BLaER1 (cell line): ENCODE results near the gene UBASH3A.

Experiments
- H3K27ac ChIP-seq: shearing (Covaris generic); formaldehyde crosslinking; 2 replicates; pipeline ENCODE4 v1.8.1; 2022
- H3K27me3 ChIP-seq: shearing (Covaris generic); formaldehyde crosslinking; 2 replicates; pipeline ENCODE4 v1.8.1; 2022
- H3K36me3 ChIP-seq: shearing (Covaris generic); formaldehyde crosslinking; 2 replicates; pipeline ENCODE4 v1.8.1; 2022
- H3K4me1 ChIP-seq: shearing (Covaris generic); formaldehyde crosslinking; 2 replicates; pipeline ENCODE4 v1.8.1; 2022
- H3K4me2 ChIP-seq: shearing (Covaris generic); formaldehyde crosslinking; 2 replicates; pipeline ENCODE4 v1.8.1; 2022
- H3K4me3 ChIP-seq: shearing (Covaris generic); formaldehyde crosslinking; 2 replicates; pipeline ENCODE4 v1.8.1; 2022
- H3K9ac ChIP-seq: shearing (Covaris generic); formaldehyde crosslinking; 2 replicates; pipeline ENCODE4 v1.8.1; 2022
- H3K9me3 ChIP-seq: shearing (Covaris generic); formaldehyde crosslinking; 2 replicates; pipeline ENCODE4 v1.8.1; 2022
- H4K20me1 ChIP-seq: shearing (Covaris generic); formaldehyde crosslinking; 2 replicates; pipeline ENCODE4 v1.8.1; 2022
- Cebpa-rat ChIP-seq: shearing (Covaris generic); IDR thresholded peaks from 2 replicates; pipeline ENCODE4 v1.8.1; 2022

Gene UBASH3A

GRCh38 chr21:42403611-42404231 lies at the start of gene UBASH3A:
Gene UBASH3A (plus strand): TSS chr21:42403902. CDS start chr21:42403946, 44 bp downstream.
- Histone ChIP-seq H3K27me3 (no peaks in the 10 kb centered on the region), H3K9me3 (peaks cover 15% of the 10 kb centered on the region), H3K36me3 (no peaks in the 10 kb centered on the region), H3K4me3 (no peak within 1 kb of the TSS), H3K9ac (no peak within 1 kb of the TSS), H3K27ac (no peak within 1 kb of the TSS), H3K4me2 (peak within 1 kb of the TSS; percentile 76), H3K4me1 (peaks cover 58% of the 10 kb centered on the region), H4K20me1 (no peaks in the 10 kb centered on the region)
- TF ChIP-seq Cebpa-rat = no peak

GRCh38 chr21:42356046-42356445 lies 47.7 kb upstream of the UBASH3A start:
- H3K27ac ChIP-seq = no peak overlapping the region
- H3K9ac ChIP-seq = no peak overlapping the region
- H3K4me3 ChIP-seq = no peak overlapping the region
- peaks cover 12% of the 10 kb centered on the region for H3K4me1 ChIP-seq
- no peaks in the 10 kb centered on the region for H4K20me1 ChIP-seq
- TF ChIP-seq Cebpa-rat = no peak
- no peaks in the 10 kb centered on the region for H3K36me3 ChIP-seq
- H3K27me3 ChIP-seq = no peaks in the 10 kb centered on the region
- no peak overlapping the region for H3K4me2 ChIP-seq
- peaks cover 42% of the 10 kb centered on the region for H3K9me3 ChIP-seq

GRCh38 chr21:42356650-42357049 lies 47.1 kb upstream of the UBASH3A start:
- no peak overlapping the region for H3K4me2 ChIP-seq
- TF ChIP-seq Cebpa-rat = no peak
- no peaks in the 10 kb centered on the region for H4K20me1 ChIP-seq
- H3K4me3 ChIP-seq = no peak overlapping the region
- no peaks in the 10 kb centered on the region for H3K27me3 ChIP-seq
- H3K27ac ChIP-seq = no peak overlapping the region
- H3K36me3 ChIP-seq = no peaks in the 10 kb centered on the region
- H3K9ac ChIP-seq = no peak overlapping the region
- peaks cover 42% of the 10 kb centered on the region for H3K9me3 ChIP-seq
- H3K4me1 ChIP-seq = peaks cover 18% of the 10 kb centered on the region

- no peak for TF ChIP-seq Cebpa-rat
- Histone ChIP-seq H3K27me3 (no peaks in the 10 kb centered on the region), H3K36me3 (no peaks in the 10 kb centered on the region), H3K4me3 (no peak overlapping the region), H3K9me3 (peaks cover 42% of the 10 kb centered on the region), H3K27ac (no peak overlapping the region), H4K20me1 (no peaks in the 10 kb centered on the region), H3K4me2 (no peak overlapping the region), H3K9ac (no peak overlapping the region), H3K4me1 (peaks cover 24% of the 10 kb centered on the region)
Measured at GRCh38 chr21:42357307-42357706, 46.4 kb upstream of the UBASH3A start.

GRCh38 chr21:42358261-42358660 lies 45.4 kb upstream of the UBASH3A start:
- Histone ChIP-seq H3K36me3 (no peaks in the 10 kb centered on the region), H3K4me1 (peaks cover 32% of the 10 kb centered on the region), H3K9me3 (peaks cover 42% of the 10 kb centered on the region), H3K4me2 (no peak overlapping the region), H3K27me3 (no peaks in the 10 kb centered on the region), H4K20me1 (no peaks in the 10 kb centered on the region), H3K9ac (no peak overlapping the region), H3K4me3 (no peak overlapping the region), H3K27ac (no peak overlapping the region)
- no peak for TF ChIP-seq Cebpa-rat

- H3K36me3 ChIP-seq = no peaks in the 10 kb centered on the region
- H3K4me3 ChIP-seq = no peak overlapping the region
- no peak overlapping the region for H3K27ac ChIP-seq
- no peak overlapping the region for H3K9ac ChIP-seq
- no peaks in the 10 kb centered on the region for H3K27me3 ChIP-seq
- H3K4me2 ChIP-seq = no peak overlapping the region
- peaks cover 38% of the 10 kb centered on the region for H3K9me3 ChIP-seq
- TF ChIP-seq Cebpa-rat = no peak
- H3K4me1 ChIP-seq = peaks cover 28% of the 10 kb centered on the region
- H4K20me1 ChIP-seq = no peaks in the 10 kb centered on the region
Measured at GRCh38 chr21:42358937-42359336, 44.8 kb upstream of the UBASH3A start.

- peaks cover 36% of the 10 kb centered on the region for H3K4me1 ChIP-seq
- no peak overlapping the region for H3K4me2 ChIP-seq
- no peak overlapping the region for H3K9ac ChIP-seq
- no peak for TF ChIP-seq Cebpa-rat
- H3K9me3 ChIP-seq = peaks cover 24% of the 10 kb centered on the region
- no peaks in the 10 kb centered on the region for H3K27me3 ChIP-seq
- no peaks in the 10 kb centered on the region for H4K20me1 ChIP-seq
- no peaks in the 10 kb centered on the region for H3K36me3 ChIP-seq
- no peak overlapping the region for H3K4me3 ChIP-seq
- H3K27ac ChIP-seq = no peak overlapping the region
Measured at GRCh38 chr21:42360317-42360716, 43.4 kb upstream of the UBASH3A start.

- peaks cover 46% of the 10 kb centered on the region for H3K4me1 ChIP-seq
- H3K4me3 ChIP-seq = no peak overlapping the region
- no peak for TF ChIP-seq Cebpa-rat
- H4K20me1 ChIP-seq = no peaks in the 10 kb centered on the region
- no peaks in the 10 kb centered on the region for H3K27me3 ChIP-seq
- H3K27ac ChIP-seq = no peak overlapping the region
- peaks cover 14% of the 10 kb centered on the region for H3K9me3 ChIP-seq
- no peak overlapping the region for H3K4me2 ChIP-seq
- no peaks in the 10 kb centered on the region for H3K36me3 ChIP-seq
- H3K9ac ChIP-seq = no peak overlapping the region
Measured at GRCh38 chr21:42361286-42361685, 42.4 kb upstream of the UBASH3A start.

- H3K9ac ChIP-seq = no peak overlapping the region
- H3K4me3 ChIP-seq = no peak overlapping the region
- H3K27ac ChIP-seq = no peak overlapping the region
- no peaks in the 10 kb centered on the region for H3K36me3 ChIP-seq
- H4K20me1 ChIP-seq = no peaks in the 10 kb centered on the region
- TF ChIP-seq Cebpa-rat = no peak
- no peaks in the 10 kb centered on the region for H3K27me3 ChIP-seq
- peaks cover 9% of the 10 kb centered on the region for H3K9me3 ChIP-seq
- peaks cover 53% of the 10 kb centered on the region for H3K4me1 ChIP-seq
- H3K4me2 ChIP-seq = peak overlapping the region; percentile 45
Measured at GRCh38 chr21:42362198-42362597, 41.5 kb upstream of the UBASH3A start.

- peaks cover 58% of the 10 kb centered on the region for H3K4me1 ChIP-seq
- no peaks in the 10 kb centered on the region for H3K36me3 ChIP-seq
- H3K9ac ChIP-seq = no peak overlapping the region
- TF ChIP-seq Cebpa-rat = peak; percentile 53; the same call in 1 of the 2 replicates
- no peaks in the 10 kb centered on the region for H4K20me1 ChIP-seq
- H3K4me2 ChIP-seq = peak overlapping the region; percentile 45
- peaks cover 9% of the 10 kb centered on the region for H3K9me3 ChIP-seq
- H3K4me3 ChIP-seq = no peak overlapping the region
- no peak overlapping the region for H3K27ac ChIP-seq
- H3K27me3 ChIP-seq = no peaks in the 10 kb centered on the region
Measured at GRCh38 chr21:42362700-42363099, 41.0 kb upstream of the UBASH3A start.

- H3K27me3 ChIP-seq = no peaks in the 10 kb centered on the region
- H3K4me2 ChIP-seq = peak overlapping the region; percentile 45; the same call in 1 of the 2 replicates
- no peaks in the 10 kb centered on the region for H3K36me3 ChIP-seq
- no peak overlapping the region for H3K27ac ChIP-seq
- no peak overlapping the region for H3K9ac ChIP-seq
- no peak overlapping the region for H3K4me3 ChIP-seq
- H3K9me3 ChIP-seq = peaks cover 9% of the 10 kb centered on the region
- peaks cover 62% of the 10 kb centered on the region for H3K4me1 ChIP-seq
- no peaks in the 10 kb centered on the region for H4K20me1 ChIP-seq
- no peak for TF ChIP-seq Cebpa-rat
Measured at GRCh38 chr21:42363312-42363711, 40.4 kb upstream of the UBASH3A start.
